GM18951 (cell line): ENCODE measurements around the gene THADA.
"Not testable (repeated sequence)": the region's sequence is repeated elsewhere in the genome, so short reads cannot be mapped to it uniquely, and the experiment has no call there.

Experiments
- POLR2A ChIP-seq: IDR thresholded peaks from 4 replicates; pipeline ENCODE4 v1.6.1; 2011; ENCODE audit warnings: mild to moderate bottlenecking; ENCODE audit not compliant: insufficient read length, insufficient read depth; ENCODE audit errors: extremely low read depth
- in situ Hi-C: fragments of 300-500 bp; cut with MboI; formaldehyde crosslinking; loops from one replicate; pipeline ENCODE4 v1.12.0; 2022; ENCODE audit warnings: low sequenced_read_pairs, mixed read lengths, inconsistent platforms; ENCODE audit not compliant: unreplicated experiment

The THADA gene

GRCh38 chr2:43579275-43579981 is 16.4 kb downstream of the THADA start:
- in situ Hi-C loops = no loop called here
- TF ChIP-seq POLR2A = no peak

GRCh38 chr2:43576981-43577892 is 18.6 kb downstream of the THADA start:
- TF ChIP-seq POLR2A = no peak
- in situ Hi-C loops = no loop called here

- no peak for TF ChIP-seq POLR2A
- in situ Hi-C loops = no loop called here
Measured at GRCh38 chr2:43572244-43572643, 23.6 kb downstream of the THADA start.

GRCh38 chr2:43569921-43570320 is 25.9 kb downstream of the THADA start:
- TF ChIP-seq POLR2A = no peak
- in situ Hi-C loops = no loop called here

GRCh38 chr2:43568228-43568627 is 27.6 kb downstream of the THADA start:
- TF ChIP-seq POLR2A = no peak
- in situ Hi-C loops = no loop called here

- TF ChIP-seq POLR2A = no peak
Measured at GRCh38 chr2:43566461-43566729, 29.4 kb downstream of the THADA start.

GRCh38 chr2:43563679-43564078 is 32.2 kb downstream of the THADA start:
- no peak for TF ChIP-seq POLR2A
- in situ Hi-C loops = no loop called here

More at GRCh38 chr2:43566461-43566729, 29.4 kb downstream of the THADA start:
- in situ Hi-C loops = no loop called here

GRCh38 chr2:43560231-43560547 is 35.6 kb downstream of the THADA start:
- in situ Hi-C loops = no loop called here
- no peak for TF ChIP-seq POLR2A

GRCh38 chr2:43559391-43560230 is 36.2 kb downstream of the THADA start:
- no peak for TF ChIP-seq POLR2A
- in situ Hi-C loops = no loop called here

GRCh38 chr2:43557196-43557595 is 38.6 kb downstream of the THADA start:
- no peak for TF ChIP-seq POLR2A
- in situ Hi-C loops = no loop called here

GRCh38 chr2:43556256-43556655 is 39.6 kb downstream of the THADA start:
- in situ Hi-C loops = no loop called here
- no peak for TF ChIP-seq POLR2A

GRCh38 chr2:43553341-43553855 is 42.4 kb downstream of the THADA start:
- no peak for TF ChIP-seq POLR2A
- in situ Hi-C loops = no loop called here

- in situ Hi-C loops = no loop called here
- no peak for TF ChIP-seq POLR2A
Measured at GRCh38 chr2:43551990-43552389, 43.8 kb downstream of the THADA start.

- in situ Hi-C loops = not testable (repeated sequence)
Measured at GRCh38 chr2:43548381-43548780, 47.5 kb downstream of the THADA start.
